Stimulated activated naive CD8-positive, alpha-beta T cell treated with anti-CD3 and anti-CD28 coated beads, Interleukin-15, Interleukin-2, amounts not matched to agents 100 ng/mL and 50 ng/mL, for 24 hours (primary cell): Measurements from ENCODE around the gene TENM4.

ENCODE experiments used
- H3K27ac Mint-ChIP-seq: one replicate; pipeline ENCODE4 v1.8.0; 2021; ENCODE audit warnings: mild to moderate bottlenecking, mixed read lengths
- H3K27me3 Mint-ChIP-seq: one replicate; pipeline ENCODE4 v1.8.0; 2021; ENCODE audit warnings: mixed read lengths
- H3K36me3 Mint-ChIP-seq: one replicate; pipeline ENCODE4 v1.8.0; 2021; ENCODE audit warnings: low read depth, mixed read lengths
- H3K4me1 Mint-ChIP-seq: one replicate; pipeline ENCODE4 v1.8.0; 2021; ENCODE audit warnings: low read depth, mixed read lengths
- H3K4me3 Mint-ChIP-seq: one replicate; pipeline ENCODE4 v1.8.0; 2021; ENCODE audit warnings: mild to moderate bottlenecking, mixed read lengths
- H3K9me3 Mint-ChIP-seq: one replicate; pipeline ENCODE4 v1.8.0; 2021; ENCODE audit warnings: mixed read lengths

TENM4 gene

GRCh38 chr11:78655561-78655960 lies 785.3 kb downstream of the TENM4 start:
- Mint-ChIP-seq H3K36me3 (no peaks in the 10 kb centered on the region), H3K9me3 (no peaks in the 10 kb centered on the region), H3K4me3 (no peak overlapping the region), H3K27ac (no peak overlapping the region), H3K4me1 (peaks cover 45% of the 10 kb centered on the region), H3K27me3 (no peaks in the 10 kb centered on the region)

GRCh38 chr11:78654866-78655265 lies 786.0 kb downstream of the TENM4 start:
- Mint-ChIP-seq H3K36me3 (no peaks in the 10 kb centered on the region), H3K9me3 (no peaks in the 10 kb centered on the region), H3K4me1 (peaks cover 45% of the 10 kb centered on the region), H3K4me3 (no peak overlapping the region), H3K27me3 (no peaks in the 10 kb centered on the region), H3K27ac (no peak overlapping the region)

GRCh38 chr11:78654071-78654470 lies 786.8 kb downstream of the TENM4 start:
- no peak overlapping the region for H3K4me3 Mint-ChIP-seq
- H3K27me3 Mint-ChIP-seq: peaks cover 4% of the 10 kb centered on the region
- H3K4me1 Mint-ChIP-seq: peaks cover 45% of the 10 kb centered on the region
- peak overlapping the region; percentile 54 for H3K27ac Mint-ChIP-seq
- no peaks in the 10 kb centered on the region for H3K36me3 Mint-ChIP-seq
- H3K9me3 Mint-ChIP-seq: no peaks in the 10 kb centered on the region

GRCh38 chr11:78653294-78653909 lies 787.4 kb downstream of the TENM4 start:
- Mint-ChIP-seq H3K9me3 (no peaks in the 10 kb centered on the region), H3K27ac (peak overlapping the region; percentile 54), H3K4me3 (no peak overlapping the region), H3K4me1 (peaks cover 52% of the 10 kb centered on the region), H3K36me3 (no peaks in the 10 kb centered on the region), H3K27me3 (peaks cover 7% of the 10 kb centered on the region)

DNA sequence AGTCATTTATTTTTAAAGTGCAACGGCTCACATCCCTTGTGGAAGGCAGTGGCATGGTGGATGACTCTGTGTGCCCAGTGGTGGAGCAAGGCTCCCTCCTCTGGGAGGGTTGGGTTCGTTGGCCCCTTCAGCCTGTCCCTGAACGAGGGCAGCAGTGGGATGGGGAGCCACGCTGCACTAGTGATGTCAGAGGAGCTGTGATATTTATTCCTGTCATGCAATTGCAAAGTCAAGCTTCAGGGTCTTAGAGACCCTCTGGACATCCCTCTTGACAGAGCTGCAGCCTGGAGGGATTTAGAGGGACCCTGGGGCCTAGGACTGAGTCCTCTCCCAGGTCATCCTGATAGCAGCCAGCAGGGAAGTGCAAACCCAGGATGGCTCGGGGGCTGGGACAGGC lies 788.0 kb downstream of the TENM4 start:
- Mint-ChIP-seq H3K4me3 (no peak overlapping the region), H3K9me3 (no peaks in the 10 kb centered on the region), H3K36me3 (no peaks in the 10 kb centered on the region), H3K27me3 (peaks cover 7% of the 10 kb centered on the region), H3K27ac (peak overlapping the region; percentile 91), H3K4me1 (peaks cover 54% of the 10 kb centered on the region)

GRCh38 chr11:78651923-78652842 lies 788.6 kb downstream of the TENM4 start:
- no peaks in the 10 kb centered on the region for H3K9me3 Mint-ChIP-seq
- peaks cover 54% of the 10 kb centered on the region for H3K4me1 Mint-ChIP-seq
- no peaks in the 10 kb centered on the region for H3K36me3 Mint-ChIP-seq
- peaks cover 7% of the 10 kb centered on the region for H3K27me3 Mint-ChIP-seq
- peak overlapping the region; percentile 58 for H3K4me3 Mint-ChIP-seq
- H3K27ac Mint-ChIP-seq: peak overlapping the region; percentile 91

DNA sequence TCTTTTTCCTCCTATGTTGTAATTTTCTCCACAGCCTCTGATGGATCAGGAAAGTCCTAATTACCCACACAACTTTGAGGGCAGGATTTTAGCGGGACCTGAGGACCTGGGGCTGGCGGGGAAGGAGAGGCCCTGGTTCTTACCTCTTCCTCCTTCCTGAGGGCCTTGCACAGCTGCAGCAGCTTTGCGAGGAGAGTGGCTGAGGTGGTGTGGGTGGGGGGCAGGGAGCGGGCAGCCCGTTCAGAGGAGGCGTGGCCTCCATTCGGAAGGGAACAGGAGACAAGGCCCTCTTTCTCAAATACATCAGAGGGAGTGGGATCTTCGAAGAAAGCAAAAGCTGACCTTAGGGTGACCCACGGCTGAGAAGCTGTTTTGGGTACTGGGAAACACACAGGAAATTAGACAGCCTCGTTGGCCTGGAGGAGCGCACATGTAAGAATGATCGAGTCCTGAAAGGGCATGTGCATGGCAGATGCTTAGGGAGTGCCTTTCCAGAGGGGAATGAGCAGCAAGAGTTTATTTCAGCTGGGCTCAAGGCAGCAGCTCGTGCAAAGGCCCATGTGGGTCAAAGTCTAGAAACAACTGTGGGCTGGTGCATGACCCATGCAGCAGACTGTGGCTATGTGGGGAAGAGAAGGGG lies 789.6 kb downstream of the TENM4 start:
- Mint-ChIP-seq H3K36me3 (no peaks in the 10 kb centered on the region), H3K4me3 (no peak overlapping the region), H3K27ac (peak overlapping the region; percentile 78), H3K4me1 (peaks cover 54% of the 10 kb centered on the region), H3K27me3 (peaks cover 7% of the 10 kb centered on the region), H3K9me3 (no peaks in the 10 kb centered on the region)

GRCh38 chr11:78649361-78650215 lies 791.2 kb downstream of the TENM4 start:
- peaks cover 50% of the 10 kb centered on the region for H3K4me1 Mint-ChIP-seq
- H3K27ac Mint-ChIP-seq: peak overlapping the region; percentile 15
- H3K27me3 Mint-ChIP-seq: peaks cover 7% of the 10 kb centered on the region
- no peaks in the 10 kb centered on the region for H3K9me3 Mint-ChIP-seq
- no peak overlapping the region for H3K4me3 Mint-ChIP-seq
- no peaks in the 10 kb centered on the region for H3K36me3 Mint-ChIP-seq

GRCh38 chr11:78647986-78648875 lies 792.6 kb downstream of the TENM4 start:
- Mint-ChIP-seq H3K27me3 (peaks cover 10% of the 10 kb centered on the region), H3K36me3 (peaks cover under 1% of the 10 kb centered on the region), H3K4me3 (no peak overlapping the region), H3K27ac (peak overlapping the region; percentile 61), H3K9me3 (no peaks in the 10 kb centered on the region), H3K4me1 (peaks cover 49% of the 10 kb centered on the region)

DNA sequence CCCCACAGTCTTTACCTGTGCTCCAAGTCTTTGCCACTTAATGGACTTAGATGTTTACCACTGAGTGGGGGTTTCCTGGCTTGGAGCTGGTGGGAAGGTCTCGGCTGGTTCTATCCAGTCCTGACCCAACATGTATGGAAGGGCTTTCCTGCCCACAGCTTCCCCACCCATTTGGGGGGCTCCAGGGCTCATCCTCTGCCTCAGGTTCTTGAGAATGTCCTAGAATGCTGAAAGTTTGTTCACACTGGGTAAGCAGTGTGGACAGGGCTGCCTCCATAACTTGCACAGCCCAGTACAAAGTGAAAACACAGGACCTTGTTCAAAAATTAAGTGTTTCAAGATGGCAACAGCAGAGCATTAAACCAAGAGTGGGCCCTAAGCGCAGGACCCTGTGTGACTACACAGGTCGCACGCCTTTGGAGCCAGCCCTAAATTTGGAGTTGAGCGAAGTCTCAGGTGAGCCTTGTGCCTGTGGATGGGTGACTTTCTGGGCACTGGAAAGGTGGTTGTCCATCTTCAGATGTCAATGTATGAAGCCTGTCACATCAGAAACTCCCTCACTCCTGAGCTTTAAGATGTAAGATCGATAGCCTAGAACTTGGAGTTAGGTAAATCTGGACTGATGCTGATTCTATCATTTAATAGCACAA lies 793.4 kb downstream of the TENM4 start:
- Mint-ChIP-seq H3K36me3 (peaks cover 7% of the 10 kb centered on the region), H3K4me1 (peaks cover 49% of the 10 kb centered on the region), H3K27ac (no peak overlapping the region), H3K4me3 (no peak overlapping the region), H3K27me3 (peaks cover 12% of the 10 kb centered on the region), H3K9me3 (no peaks in the 10 kb centered on the region)

DNA sequence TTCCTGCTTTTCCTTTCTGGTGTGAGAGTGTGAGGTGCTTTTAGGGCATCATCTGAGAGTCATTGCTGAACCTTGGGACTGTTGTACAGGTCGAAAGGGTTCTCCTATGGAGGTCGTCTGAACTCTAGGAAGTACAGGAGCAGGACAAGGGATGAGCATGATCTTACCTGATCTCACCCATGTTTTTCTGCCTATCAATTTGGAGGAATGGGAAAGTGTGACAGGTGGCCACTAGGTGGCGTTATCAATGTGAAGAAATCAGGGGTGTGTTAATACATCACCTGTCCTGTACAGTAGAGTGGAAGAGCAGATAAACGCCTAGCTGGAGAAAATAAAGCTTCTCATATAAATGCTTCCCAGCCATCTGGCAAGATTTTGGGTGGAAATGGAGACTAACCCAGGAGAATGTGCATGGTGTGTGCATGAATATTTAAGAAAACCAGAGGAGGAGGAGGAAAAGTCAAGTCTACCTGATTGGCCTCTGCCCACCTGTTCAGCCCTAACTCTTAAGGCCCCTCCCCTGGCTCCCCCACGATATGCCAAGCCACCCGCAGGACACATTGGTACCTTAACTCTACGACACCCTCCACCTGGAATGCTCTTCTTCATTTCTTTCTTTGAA lies 794.2 kb downstream of the TENM4 start:
- H3K27me3 Mint-ChIP-seq: peaks cover 12% of the 10 kb centered on the region
- no peak overlapping the region for H3K4me3 Mint-ChIP-seq
- H3K4me1 Mint-ChIP-seq: peaks cover 46% of the 10 kb centered on the region
- H3K9me3 Mint-ChIP-seq: no peaks in the 10 kb centered on the region
- H3K36me3 Mint-ChIP-seq: peaks cover 7% of the 10 kb centered on the region
- H3K27ac Mint-ChIP-seq: no peak overlapping the region

DNA sequence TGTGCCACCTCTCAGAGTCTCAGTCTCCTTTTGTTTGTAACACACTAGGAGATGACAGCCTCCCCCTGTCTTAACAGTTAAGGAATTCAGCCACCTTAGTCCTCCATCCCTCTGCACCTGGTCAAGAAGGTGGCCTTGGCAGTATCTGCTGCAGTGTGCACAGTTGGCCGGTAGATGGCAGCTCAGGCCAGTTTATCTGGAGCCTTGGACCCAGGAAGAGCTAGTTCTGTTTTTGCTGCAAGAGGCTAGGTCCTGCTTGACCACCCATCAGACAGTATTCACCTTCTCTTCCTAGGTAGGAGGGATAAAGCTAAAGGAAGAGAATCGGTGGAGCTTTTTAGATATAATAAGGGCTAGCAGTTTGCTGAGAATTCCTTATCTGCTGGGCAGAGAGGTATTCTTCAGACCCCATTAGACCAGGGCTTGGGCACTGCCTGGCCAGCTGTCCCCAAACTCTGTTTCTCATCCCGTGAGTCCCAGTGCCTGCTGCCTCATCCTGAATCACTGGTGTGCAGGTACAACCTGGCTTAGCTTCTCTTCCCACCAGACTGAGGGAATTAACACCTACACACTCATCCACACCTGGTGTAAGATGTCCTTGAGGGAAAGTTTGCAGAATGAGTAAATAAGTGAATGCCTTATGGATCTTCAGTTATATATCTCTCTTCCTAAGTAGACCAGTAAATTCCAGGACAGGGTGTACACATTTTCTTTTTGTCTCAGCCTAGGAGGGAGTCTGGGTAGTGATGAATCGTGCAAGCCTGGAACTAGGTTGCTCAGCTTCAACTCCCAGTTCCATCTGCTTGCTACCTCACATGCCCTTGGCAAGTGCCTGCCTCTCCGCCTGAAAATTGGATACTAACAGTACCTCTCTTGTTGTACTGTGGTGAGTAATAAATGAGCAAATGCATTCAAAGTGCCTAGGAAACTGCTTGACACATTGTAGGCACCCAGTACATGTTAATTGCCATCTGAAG lies 795.3 kb downstream of the TENM4 start:
- no peak overlapping the region for H3K27ac Mint-ChIP-seq

More for the DNA sequence above, 795.3 kb downstream of the TENM4 start:
- Mint-ChIP-seq H3K36me3 (peaks cover 7% of the 10 kb centered on the region), H3K4me3 (no peak overlapping the region), H3K4me1 (peaks cover 39% of the 10 kb centered on the region), H3K27me3 (peaks cover 15% of the 10 kb centered on the region), H3K9me3 (no peaks in the 10 kb centered on the region)
